DND-41 (cell line): ENCODE data around the gene NKD1.

Experiments
- ATAC-seq: fragments of 200-7000 bp; cut with Tn5 transposase; 3 replicates; pipeline ENCODE4 v1.9.1; 2021; ENCODE audit warnings: low read depth; ENCODE audit not compliant: insufficient read depth
- DNase-seq: peaks from one replicate; pipeline ENCODE4 v3.0.0-alpha.2; 2020
- H2AFZ ChIP-seq: 2 replicates; pipeline ENCODE4 v1.6.0; 2012; ENCODE audit warnings: low read depth, low read length
- H3K27ac ChIP-seq: 2 replicates; pipeline ENCODE4 v1.5.1; 2012; ENCODE audit warnings: low read length, inconsistent platforms
- H3K27me3 ChIP-seq: fragments of 200-600 bp; sonication (generic); 2 replicates; pipeline ENCODE4 v1.6.0; 2012; ENCODE audit warnings: low read length, mild to moderate bottlenecking, inconsistent platforms; ENCODE audit not compliant: insufficient read depth, poor library complexity
- H3K36me3 ChIP-seq: 2 replicates; pipeline ENCODE4 v1.5.1; 2012; ENCODE audit warnings: low read length, inconsistent platforms; ENCODE audit not compliant: insufficient read depth
- H3K4me1 ChIP-seq: 2 replicates; pipeline ENCODE4 v1.5.1; 2012; ENCODE audit warnings: mild to moderate bottlenecking, low read length; ENCODE audit not compliant: insufficient read depth
- H3K4me2 ChIP-seq: 2 replicates; pipeline ENCODE4 v1.6.0; 2012; ENCODE audit warnings: mild to moderate bottlenecking, moderate library complexity, low read length, inconsistent platforms; ENCODE audit not compliant: insufficient read depth
- H3K4me3 ChIP-seq, 2 experiments: fragments of 200-600 bp in 1 of 2; shearing (Covaris generic) in 1 of 2; 2 replicates each; pipeline ENCODE4 v1.5.1; 2012 to 2016; ENCODE audit warnings: inconsistent platforms in 2 of 2, low read length in 2 of 2, mild to moderate bottlenecking in 2 of 2, low read depth in 1 of 2, moderate library complexity in 1 of 2
- H3K79me2 ChIP-seq: 2 replicates; pipeline ENCODE4 v1.6.0; 2012; ENCODE audit warnings: low read length, inconsistent platforms; ENCODE audit not compliant: insufficient read depth
- H3K9ac ChIP-seq: 2 replicates; pipeline ENCODE4 v1.6.0; 2012; ENCODE audit warnings: low read depth, mild to moderate bottlenecking, inconsistent platforms, low read length, moderate library complexity
- H3K9me3 ChIP-seq: 2 replicates; pipeline ENCODE4 v1.5.1; 2012; ENCODE audit warnings: low read length, moderate library complexity, mild to moderate bottlenecking, inconsistent platforms; ENCODE audit not compliant: insufficient read depth, severe bottlenecking
- H4K20me1 ChIP-seq: 2 replicates; pipeline ENCODE4 v1.6.0; 2012; ENCODE audit warnings: low read length; ENCODE audit not compliant: insufficient read depth
- CTCF ChIP-seq: IDR thresholded peaks from 2 replicates; pipeline ENCODE4 v1.5.1; 2012; ENCODE audit warnings: borderline replicate concordance, low read length, moderate library complexity, mild to moderate bottlenecking; ENCODE audit not compliant: poor library complexity, severe bottlenecking; ENCODE audit errors: extremely low read depth
- EZH2 ChIP-seq: IDR thresholded peaks from 3 replicates; pipeline ENCODE4 v1.6.1; 2012; ENCODE audit warnings: borderline replicate concordance, low read depth, mild to moderate bottlenecking, moderate library complexity, low read length, inconsistent platforms; ENCODE audit not compliant: severe bottlenecking

NKD1 gene

GRCh38 chr16:50652836-50653425 is 104.7 kb downstream of the NKD1 start:
- no peaks in the 10 kb centered on the region for H3K79me2 ChIP-seq
- ATAC-seq = no peak
- no peak overlapping the region for H3K4me3 ChIP-seq
- H4K20me1 ChIP-seq = no peaks in the 10 kb centered on the region
- H2AFZ ChIP-seq = no peak overlapping the region
- TF ChIP-seq EZH2 (no peak), CTCF (no peak)
- no peaks in the 10 kb centered on the region for H3K36me3 ChIP-seq
- H3K27me3 ChIP-seq = no peaks in the 10 kb centered on the region
- no peak overlapping the region for H3K27ac ChIP-seq
- H3K9ac ChIP-seq = no peak overlapping the region
- no peaks in the 10 kb centered on the region for H3K9me3 ChIP-seq
- no peak overlapping the region for H3K4me2 ChIP-seq
- DNase-seq = no peak
- no peaks in the 10 kb centered on the region for H3K4me1 ChIP-seq

GRCh38 chr16:50653633-50654519 is 105.7 kb downstream of the NKD1 start:
- Histone ChIP-seq H4K20me1 (no peaks in the 10 kb centered on the region), H3K9me3 (no peaks in the 10 kb centered on the region), H3K4me1 (no peaks in the 10 kb centered on the region), H2AFZ (no peak overlapping the region), H3K36me3 (no peaks in the 10 kb centered on the region), H3K27me3 (no peaks in the 10 kb centered on the region), H3K4me2 (no peak overlapping the region), H3K9ac (no peak overlapping the region), H3K79me2 (no peaks in the 10 kb centered on the region), H3K27ac (no peak overlapping the region), H3K4me3 (no peak overlapping the region)
- ATAC-seq = no peak
- no peak for DNase-seq
- TF ChIP-seq EZH2 (no peak), CTCF (no peak)

- ATAC-seq (no peak), DNase-seq (no peak)
- Histone ChIP-seq H3K9me3 (no peaks in the 10 kb centered on the region), H3K27ac (no peak overlapping the region), H3K9ac (no peak overlapping the region), H2AFZ (no peak overlapping the region), H3K4me2 (no peak overlapping the region), H3K4me3 (no peak overlapping the region), H3K79me2 (no peaks in the 10 kb centered on the region), H4K20me1 (no peaks in the 10 kb centered on the region), H3K4me1 (no peaks in the 10 kb centered on the region), H3K27me3 (no peaks in the 10 kb centered on the region), H3K36me3 (no peaks in the 10 kb centered on the region)
- TF ChIP-seq EZH2 (no peak), CTCF (no peak)
Measured at GRCh38 chr16:50655558-50656055, 107.4 kb downstream of the NKD1 start.
